Right forelimb (tissue), 1 donor: ENCODE results near the gene FANK1.
"Not testable (repeated sequence)": the region's sequence is repeated elsewhere in the genome, so short reads cannot be mapped to it uniquely, and the experiment has no call there.

ENCODE experiments used
- DNase-seq: peaks from one replicate; pipeline ENCODE4 v3.0.0-alpha.2; 2018

FANK1 gene

GRCh38 chr10:125933693-125934092, 37.3 kb downstream of the FANK1 start:
- no peak for DNase-seq

- no peak for DNase-seq
Observed at GRCh38 chr10:125936331-125936730, 40.0 kb downstream of the FANK1 start.

- DNase-seq: no peak
Observed at GRCh38 chr10:125940515-125940914, 44.2 kb downstream of the FANK1 start.

- DNase-seq: no peak
Observed at GRCh38 chr10:125951290-125951689, 54.9 kb downstream of the FANK1 start.

- no peak for DNase-seq
Observed at GRCh38 chr10:125953778-125954385, 57.5 kb downstream of the FANK1 start.

- DNase-seq: no peak
Observed at GRCh38 chr10:125955766-125956165, 59.4 kb downstream of the FANK1 start.

- no peak for DNase-seq
Observed at GRCh38 chr10:125961743-125962142, 65.4 kb downstream of the FANK1 start.

GRCh38 chr10:125962200-125962599, 65.8 kb downstream of the FANK1 start:
- DNase-seq: no peak

GRCh38 chr10:125964558-125964957, 68.2 kb downstream of the FANK1 start:
- no peak for DNase-seq

- no peak for DNase-seq
Observed at GRCh38 chr10:125967533-125967932, 71.2 kb downstream of the FANK1 start.

- DNase-seq: not testable (repeated sequence)
Observed at GRCh38 chr10:125970077-125970630, 73.8 kb downstream of the FANK1 start.

GRCh38 chr10:125976960-125977605, 80.7 kb downstream of the FANK1 start:
- no peak for DNase-seq

GRCh38 chr10:125979976-125980375, 83.6 kb downstream of the FANK1 start:
- DNase-seq: no peak

- DNase-seq: no peak
Observed at GRCh38 chr10:125980521-125981035, 84.2 kb downstream of the FANK1 start.

GRCh38 chr10:125982260-125982948, 86.0 kb downstream of the FANK1 start:
- DNase-seq: peak; percentile 60

GRCh38 chr10:125983161-125983560, 86.8 kb downstream of the FANK1 start:
- DNase-seq: no peak

- DNase-seq: no peak
Observed at GRCh38 chr10:125983656-125984055, 87.3 kb downstream of the FANK1 start.

GRCh38 chr10:125984346-125984745, 88.0 kb downstream of the FANK1 start:
- DNase-seq: no peak

GRCh38 chr10:125984865-125985495, 88.6 kb downstream of the FANK1 start:
- DNase-seq: no peak

GRCh38 chr10:125985557-125986240, 89.3 kb downstream of the FANK1 start:
- DNase-seq: no peak

- DNase-seq: no peak
Observed at GRCh38 chr10:125989791-125990190, 93.4 kb downstream of the FANK1 start.

GRCh38 chr10:125990974-125991373, 94.6 kb downstream of the FANK1 start:
- no peak for DNase-seq

GRCh38 chr10:125991392-125991791, 95.0 kb downstream of the FANK1 start:
- DNase-seq: no peak
